Superior temporal gyrus (tissue), 1 donor: Measurements from ENCODE around the gene SPAG8.

Experiments used
- DNase-seq: peaks from one replicate; pipeline ENCODE4 v3.0.0-alpha.2; 2016; ENCODE audit errors: extremely low spot score

The SPAG8 gene, protein sequence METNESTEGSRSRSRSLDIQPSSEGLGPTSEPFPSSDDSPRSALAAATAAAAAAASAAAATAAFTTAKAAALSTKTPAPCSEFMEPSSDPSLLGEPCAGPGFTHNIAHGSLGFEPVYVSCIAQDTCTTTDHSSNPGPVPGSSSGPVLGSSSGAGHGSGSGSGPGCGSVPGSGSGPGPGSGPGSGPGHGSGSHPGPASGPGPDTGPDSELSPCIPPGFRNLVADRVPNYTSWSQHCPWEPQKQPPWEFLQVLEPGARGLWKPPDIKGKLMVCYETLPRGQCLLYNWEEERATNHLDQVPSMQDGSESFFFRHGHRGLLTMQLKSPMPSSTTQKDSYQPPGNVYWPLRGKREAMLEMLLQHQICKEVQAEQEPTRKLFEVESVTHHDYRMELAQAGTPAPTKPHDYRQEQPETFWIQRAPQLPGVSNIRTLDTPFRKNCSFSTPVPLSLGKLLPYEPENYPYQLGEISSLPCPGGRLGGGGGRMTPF

DNA sequence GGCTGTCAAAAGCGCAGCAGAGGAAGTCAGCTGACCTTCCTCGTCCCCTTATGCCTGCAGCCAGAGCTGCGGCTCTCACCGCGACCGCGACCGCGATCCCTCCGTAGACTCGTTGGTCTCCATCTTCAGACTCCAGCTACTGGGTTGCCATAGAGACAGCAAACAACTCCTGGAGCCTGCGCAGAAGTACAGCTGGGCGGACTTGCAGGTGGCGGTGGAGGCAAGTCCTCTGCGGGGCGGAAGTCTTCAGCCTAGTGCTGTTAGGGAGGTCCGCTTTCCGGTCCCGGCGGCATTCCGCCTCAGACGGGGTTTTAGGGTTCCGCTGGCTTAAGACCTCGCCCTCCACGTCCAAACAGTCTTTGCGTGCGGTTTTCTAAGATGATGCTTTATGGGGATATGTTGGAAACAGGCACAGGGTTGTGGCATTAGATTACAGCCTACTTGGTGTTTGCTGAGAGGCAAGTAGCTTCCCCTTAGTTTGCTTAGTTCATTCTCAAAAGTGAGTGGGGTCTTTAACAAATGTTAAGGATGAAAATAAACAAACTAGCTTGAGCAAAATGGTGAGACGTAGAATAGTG lies at the start of gene SPAG8:
SPAG8 (minus strand) TSS at position 238 of the 578 bp plus-strand sequence; CDS start at position 123, 115 bp downstream.
- DNase-seq, result peak; percentile 96

DNA sequence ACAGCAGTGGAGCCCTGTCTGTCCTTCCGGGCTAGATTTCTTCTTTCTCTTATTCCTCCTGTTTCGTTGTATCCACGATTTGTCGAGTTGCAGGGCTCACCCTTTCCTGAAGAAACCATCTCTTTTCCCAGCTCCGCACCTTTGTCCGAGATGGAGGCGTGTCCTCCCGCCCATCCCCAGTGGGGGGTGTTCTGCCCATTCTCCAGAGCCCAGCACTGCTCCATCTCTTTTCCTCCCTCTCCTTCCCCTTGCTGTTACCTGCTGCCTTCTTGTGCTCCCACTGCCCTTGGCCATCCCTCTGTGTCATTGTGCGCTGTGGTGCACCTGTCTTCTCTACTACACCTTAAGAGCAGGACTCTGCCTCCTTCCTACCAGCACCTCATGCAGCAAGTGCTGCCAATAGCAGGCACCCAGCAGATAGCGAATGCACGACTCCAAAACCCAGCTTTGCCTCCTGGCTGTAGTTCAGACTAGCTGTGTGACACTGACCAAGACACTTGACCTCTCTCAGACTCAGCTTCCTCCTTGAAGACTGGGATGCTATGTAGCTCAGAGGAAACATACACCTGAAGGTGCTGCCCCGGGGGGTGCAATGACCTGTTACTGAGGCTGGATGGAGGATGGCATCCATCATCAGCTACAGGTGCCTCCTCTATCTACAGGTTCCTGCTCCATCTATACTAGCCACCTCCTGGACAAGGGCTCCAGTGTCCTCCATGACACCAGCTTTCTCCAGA lies 49.3 kb upstream of the SPAG8 start:
- DNase-seq, result no peak

DNA sequence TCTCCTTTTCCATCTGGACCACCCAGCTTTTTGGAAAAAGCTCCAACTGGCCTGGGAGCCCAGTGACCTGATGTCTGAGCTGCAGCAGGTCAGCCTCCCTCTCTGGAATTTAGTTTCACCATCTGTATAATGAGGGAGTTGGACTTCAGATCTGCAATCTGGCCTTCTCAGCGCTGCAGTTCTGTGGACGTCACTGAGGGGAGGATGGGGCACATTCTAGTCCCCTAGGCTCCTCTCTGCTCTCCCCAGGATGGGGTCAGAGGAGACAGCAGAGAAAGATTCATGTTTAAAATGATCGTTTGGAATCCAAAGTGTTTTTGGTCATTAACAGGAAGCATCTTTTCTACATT lies 47.9 kb upstream of the SPAG8 start:
- no peak for DNase-seq

DNA sequence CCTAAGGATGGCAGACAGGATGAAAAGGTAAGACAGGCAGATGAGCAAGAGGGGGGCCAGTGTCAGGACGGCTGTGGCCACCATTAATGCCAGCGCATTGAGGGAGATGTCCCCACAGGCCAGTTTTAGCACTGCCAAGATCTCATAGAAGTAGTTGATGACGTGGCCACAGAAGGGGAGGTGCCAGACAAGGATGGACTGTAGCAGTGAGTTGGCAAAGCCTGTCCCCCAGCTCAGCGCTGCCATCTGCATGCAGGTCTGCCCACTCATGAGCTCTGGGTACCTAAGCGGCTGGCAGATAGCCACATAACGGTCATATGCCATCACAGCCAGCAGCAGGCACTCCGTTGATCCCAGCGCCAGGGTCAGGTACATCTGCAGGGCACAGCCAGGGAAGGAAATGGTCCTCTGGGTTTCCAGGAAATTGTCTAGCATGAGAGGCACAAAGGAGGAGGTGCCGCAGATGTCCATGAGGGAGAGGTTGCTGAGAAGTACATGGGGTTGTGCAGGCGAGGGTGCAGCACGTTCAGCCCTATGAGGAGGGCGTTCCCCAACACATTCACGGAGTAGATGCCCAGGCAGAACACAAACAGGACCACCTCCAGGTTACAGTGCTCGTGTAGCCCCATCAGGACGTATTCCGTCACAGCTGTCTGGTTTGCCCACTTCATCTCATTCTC lies 47.4 kb upstream of the SPAG8 start:
- peak; percentile 24 for DNase-seq

DNA sequence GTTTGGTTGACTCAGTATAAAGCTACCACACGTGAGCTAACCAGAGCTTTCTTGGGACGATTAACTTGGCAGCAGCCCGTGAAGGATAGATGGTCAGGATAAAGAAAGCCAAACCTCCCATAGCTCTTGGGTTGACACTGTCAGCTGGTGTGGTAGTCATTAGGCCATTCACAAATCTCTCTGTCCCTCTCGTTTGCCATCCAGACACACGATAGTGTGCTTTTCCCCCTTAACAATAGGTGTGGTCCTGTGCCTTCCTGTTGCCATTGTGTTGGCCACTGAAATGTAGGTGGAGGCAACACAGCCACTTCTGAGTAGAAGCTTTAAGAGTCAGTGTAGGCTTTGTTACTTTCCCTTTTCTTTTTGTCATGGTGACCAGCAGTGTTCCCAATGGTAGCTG lies 46.4 kb upstream of the SPAG8 start:
- no peak for DNase-seq

DNA sequence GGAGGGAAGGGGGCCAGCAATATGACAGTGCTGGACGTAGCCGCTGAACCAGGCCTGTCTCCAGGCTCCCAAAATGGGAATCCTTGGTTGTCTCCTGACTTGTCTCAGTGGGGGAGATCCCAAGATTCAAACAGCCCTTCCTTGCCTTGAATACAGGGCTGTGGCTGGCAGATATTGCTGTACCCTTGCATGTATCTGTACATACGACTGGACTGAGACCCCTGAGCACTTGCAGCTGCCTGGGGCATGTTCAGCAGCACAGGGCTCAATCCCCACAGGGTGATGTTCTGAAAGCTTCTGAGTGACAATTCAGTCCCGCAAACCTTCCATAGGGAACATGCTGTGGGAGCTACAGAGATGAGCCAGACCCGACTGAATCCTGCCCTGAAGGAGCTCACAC lies 44.8 kb upstream of the SPAG8 start:
- DNase-seq, result no peak

DNA sequence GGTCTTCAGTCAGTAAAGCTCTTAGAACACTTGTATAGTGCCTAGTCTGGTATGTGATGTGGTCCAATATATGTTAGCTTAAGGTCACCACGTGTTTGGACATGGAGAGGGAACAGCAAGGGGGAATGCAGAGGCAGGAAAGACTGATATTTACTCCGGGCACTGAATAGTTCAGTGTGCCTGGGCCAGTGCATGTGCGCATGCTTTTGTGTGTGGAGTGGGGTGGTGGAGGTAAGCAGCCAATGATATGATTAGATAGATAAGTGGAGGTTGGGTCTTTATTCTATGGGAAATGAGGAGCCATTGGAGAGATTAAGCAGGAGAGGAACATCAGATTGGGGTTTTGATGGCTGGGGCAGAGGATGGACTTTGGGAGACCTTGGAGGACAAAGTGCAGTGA lies 44.1 kb upstream of the SPAG8 start:
- no peak for DNase-seq

DNA sequence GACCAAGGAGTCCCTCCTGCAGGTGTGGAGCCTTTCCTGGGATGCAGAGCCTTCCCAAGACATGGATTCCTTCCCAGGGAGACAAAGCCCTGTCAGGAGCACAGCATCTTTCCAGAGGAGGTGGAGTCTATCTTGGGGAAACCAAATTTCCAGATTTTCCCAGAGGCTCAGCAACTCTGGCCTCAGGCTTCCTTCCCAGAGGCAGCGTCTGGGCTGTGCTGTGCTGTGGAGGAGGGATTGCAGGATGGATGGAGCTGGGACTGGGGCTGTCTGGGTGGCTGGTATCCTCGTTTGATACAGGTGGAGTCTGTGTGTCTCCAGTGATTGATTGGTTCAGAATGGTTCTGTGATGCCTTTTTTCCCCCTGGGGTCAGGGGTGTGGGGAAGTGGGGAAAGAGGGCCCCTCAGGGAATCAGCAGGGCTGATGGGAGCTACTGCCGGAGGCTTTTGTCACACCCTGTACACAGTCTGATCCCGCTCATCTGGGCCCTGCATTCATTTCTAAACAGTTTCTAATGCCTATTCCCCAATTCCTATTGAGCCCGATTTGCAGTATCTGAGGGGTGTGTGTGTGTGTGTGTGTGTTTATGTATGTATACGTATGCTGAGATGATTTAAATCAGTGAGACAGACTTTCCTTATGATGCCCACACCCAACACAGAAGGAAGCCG lies 42.2 kb upstream of the SPAG8 start:
- DNase-seq, result no peak

DNA sequence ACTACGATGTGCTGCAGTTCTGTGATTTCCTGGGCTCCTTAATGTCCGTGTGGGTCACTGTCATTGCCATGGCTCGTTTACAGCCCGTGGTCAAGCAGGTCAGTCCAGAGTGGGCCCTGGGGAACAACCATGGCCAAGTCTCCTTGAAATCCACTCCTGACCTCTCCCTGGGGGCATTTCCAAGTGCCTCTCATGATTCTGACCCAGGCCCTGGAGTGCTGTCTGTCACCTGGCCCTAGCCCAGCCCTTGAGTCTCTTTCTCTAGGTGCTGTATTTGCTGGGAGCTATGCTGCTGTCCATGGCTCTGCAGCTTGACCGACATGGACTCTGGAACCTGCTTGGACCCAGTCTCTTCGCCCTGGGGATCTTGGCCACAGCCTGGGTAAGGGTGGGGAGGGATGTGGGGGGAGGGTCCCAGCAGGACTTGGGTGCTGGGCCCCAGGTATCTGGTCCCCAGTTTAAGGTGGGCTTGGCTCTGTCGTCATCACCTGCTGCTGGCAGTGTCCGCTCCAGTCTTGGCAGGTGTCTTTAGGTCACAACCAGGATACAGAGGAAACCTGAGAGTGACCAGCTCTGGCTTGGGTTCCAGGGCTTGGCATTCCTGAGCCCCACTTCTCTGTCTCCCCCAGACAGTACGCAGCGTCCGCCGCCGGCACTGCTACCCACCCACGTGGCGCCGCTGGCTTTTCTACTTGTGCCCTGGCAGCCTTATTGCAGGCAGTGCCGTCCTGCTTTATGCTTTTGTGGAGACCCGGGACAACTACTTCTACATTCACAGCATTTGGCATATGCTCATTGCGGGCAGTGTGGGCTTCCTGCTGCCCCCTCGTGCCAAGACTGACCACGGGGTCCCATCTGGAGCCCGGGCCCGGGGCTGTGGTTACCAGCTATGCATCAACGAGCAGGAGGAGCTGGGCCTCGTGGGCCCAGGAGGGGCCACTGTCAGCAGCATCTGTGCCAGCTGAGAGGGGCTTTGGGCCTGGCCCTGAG lies 41.1 kb upstream of the SPAG8 start:
- DNase-seq, result no peak

DNA sequence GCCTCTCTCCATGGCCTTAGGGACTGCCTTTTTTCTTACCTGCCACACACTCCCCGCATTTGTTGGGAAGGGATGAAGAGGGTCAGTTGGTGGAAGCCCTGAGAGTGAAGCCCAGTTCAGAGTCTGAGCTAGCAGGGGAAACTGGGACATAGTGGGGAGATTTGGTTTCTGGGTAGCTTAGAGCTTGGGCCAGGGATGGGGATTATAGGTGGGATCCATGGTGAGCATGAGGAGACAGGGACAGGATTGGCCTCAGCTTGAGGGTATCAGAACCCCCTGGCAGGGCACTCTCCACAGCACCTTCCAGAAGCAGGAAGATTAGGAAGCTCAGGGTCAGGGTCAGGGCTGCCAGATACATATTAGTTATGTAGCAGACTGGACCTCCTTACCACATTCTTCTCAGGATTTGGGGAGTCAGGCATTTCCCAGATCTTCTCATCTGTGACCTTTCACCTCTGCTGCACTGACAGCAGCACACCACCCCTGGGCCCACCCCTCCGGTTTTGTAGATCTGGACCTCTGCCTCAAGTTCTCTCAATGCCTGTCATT lies 40.3 kb upstream of the SPAG8 start:
- no peak for DNase-seq

DNA sequence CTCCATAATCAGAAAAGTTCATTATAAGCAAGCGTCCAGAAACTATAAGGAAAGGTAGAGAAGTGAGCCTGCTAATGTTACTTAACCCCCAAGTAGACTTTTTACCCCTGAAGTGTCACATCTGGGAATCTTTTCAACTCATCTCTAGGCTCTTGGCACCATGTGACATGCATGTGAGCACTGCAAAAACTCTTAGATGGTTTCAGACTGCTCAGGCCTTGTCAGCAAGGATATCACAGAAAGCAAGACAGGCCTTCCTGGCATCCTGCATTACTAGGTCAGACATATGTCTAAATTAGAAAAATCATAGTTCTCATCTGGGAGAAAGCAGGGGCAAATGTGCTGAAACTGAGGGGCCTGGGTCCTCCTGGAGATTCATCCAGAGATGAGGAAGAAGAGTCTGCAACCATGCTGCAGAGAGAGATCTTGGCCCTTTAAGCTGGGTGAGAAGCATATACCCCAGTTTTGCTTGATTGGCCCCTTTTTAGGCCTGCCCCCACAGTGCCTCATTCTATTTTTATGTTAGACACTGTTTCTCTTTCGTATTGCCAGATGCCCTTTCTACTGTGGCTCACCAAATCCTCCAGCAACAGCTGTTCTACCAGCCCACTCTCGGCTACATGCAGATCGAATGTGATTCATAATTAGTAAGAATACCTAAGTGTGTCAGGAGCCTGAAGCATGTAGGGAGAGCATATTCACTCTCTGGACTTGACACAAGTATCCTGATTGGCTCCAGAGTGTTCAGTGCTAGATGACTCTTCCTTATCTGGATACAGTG lies 35.9 kb upstream of the SPAG8 start:
- peak; percentile 73 for DNase-seq

DNA sequence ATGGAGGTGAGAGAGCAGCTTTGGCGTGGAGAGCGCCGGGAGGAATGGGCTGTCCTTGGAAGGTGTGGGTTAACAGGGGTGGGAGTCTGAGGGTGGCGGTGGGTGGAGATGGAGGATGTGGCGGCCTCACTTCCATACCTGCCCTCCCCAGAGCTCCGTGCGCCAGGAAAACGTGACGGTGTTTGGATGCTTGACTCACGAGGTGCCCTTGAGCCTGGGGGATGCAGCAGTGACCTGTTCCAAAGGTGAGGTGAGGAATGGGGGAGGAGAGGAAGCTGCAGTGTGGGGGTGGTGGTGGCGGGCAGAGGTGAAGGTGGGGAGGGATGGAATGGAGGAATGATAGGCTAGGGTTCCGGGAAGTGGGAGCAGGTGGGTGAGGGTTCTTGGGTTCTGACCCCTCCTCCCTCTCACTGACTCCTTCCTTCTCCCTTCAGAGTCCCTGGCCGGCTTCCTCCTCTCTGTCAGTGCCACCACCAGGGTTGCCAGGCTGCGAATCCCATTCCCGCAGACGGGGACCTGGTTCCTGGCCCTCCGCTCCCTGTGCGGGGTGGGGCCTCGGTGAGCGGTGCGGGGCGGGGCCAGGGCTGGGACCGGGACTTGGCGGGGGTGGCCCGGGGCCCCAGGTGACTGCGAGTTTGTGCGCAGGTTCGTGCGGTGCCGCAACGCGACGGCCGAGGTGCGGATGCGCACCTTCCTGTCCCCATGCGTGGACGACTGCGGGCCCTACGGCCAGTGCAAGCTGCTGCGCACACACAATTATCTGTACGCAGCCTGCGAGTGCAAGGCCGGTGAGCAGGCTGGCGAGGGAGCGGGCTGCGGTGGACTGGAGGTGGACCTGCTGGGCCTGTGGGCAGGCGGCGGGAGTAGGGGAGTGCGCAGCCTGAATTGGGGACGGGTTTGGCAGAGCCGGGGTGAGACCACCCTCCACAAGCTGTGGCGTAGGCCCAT lies 34.0 kb upstream of the SPAG8 start:
- no peak for DNase-seq

DNA sequence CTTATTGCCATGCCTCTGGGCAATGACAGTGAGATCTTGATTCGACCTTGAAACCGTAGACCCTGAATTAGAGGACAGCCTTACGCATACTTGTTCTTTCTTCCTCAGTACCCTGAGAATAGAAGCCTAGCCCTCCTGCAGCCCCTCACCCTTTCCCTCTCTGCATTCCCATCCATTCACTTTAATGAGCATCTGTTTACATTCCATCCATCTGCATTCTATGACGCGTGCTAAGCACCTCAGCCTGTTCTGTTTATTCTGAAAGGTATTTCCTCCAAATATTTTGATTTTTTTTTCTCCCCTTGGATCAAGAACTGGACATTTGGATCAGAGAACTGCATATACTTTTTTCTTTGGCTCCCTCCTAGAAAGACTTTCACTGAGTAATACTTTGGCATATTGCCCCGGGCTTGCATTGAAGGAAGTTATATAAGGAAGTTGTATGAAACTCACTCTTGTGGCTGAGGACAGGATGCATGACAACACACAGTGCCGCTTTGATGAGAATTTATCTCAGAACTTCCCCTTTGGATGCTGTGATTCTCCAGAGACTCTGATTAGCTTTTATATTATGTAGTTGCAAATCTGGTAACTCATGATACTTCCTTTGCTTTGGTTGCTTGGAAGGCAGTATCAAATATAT lies 32.7 kb upstream of the SPAG8 start:
- peak; percentile 81 for DNase-seq

DNA sequence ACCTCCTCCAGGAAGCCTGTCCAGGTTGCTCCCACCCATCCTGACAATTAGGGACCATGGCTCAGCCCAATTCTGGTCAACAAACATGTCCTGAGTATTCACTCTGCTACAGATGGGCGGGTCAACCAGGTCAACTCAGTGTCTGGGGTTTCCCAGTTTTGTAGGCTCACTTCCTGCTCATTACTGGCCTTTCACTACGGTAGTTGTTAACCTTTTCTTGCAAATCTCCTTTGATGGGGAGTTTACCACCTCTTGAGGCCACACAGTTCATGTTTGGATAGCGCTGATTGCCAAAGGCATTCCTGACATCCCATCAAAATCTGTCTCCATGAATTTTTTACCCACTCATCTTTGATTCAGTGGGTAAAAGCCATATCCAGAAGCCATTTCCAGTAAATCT lies 30.7 kb upstream of the SPAG8 start:
- no peak for DNase-seq

DNA sequence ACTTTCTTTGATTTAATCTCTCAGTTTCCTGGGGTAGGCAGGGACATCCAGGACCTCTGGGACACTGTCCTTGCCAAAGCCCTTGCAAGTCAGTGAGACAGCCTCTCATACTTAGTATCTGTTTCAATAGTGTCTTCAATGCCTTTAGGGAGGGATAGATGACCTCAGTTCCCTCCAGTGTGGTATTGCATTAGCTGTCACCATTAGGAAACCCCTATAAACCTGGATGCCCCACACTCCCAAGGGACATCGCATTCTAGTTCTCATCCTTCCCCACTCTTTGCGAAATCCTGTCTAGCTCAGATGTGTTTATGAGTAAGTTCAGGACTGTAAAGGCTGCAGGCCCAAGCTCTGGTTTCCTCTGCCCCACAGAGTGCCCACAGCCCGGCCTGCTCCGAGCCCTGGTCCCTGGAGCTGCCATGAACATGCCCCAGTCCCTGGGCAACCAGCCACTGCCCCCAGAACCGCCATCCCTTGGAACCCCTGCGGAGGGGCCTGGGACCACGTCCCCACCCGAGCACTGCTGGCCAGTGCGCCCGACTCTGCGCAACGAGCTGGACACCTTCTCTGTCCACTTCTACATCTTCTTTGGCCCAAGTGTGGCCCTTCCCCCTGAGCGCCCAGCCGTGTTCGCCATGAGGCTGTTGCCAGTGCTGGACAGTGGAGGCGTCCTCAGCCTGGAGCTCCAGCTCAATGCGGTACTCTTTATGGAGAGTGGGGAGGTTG lies 30.1 kb upstream of the SPAG8 start:
- no peak for DNase-seq

DNA sequence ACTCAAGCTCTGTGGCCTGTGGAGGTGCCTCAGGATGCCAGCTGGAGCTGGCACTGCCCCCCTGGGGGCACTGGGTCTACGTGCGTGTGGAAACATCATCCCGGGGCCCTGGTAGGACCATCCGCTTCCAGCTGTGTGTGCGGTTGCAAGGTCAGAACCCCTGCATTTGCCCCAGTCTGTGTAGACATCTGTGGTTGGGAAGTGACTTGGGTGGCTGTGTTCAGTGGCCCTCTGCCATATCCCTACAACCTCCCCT lies 29.5 kb upstream of the SPAG8 start:
- no peak for DNase-seq
